ENCODE data around the gene WBP1L.

- TF ChIP-seq POLR2A (IDR thresholded peaks at IDR 0.05; ENCODE audit: low read length) (no peak), GATA1 (IDR thresholded peaks at IDR 0.05; ENCODE audit: low read depth, low read length) (no peak)
These were observed 15.9 kb downstream of the WBP1L start for GRCh38 chr10:102759497-102760210.

Data from erythroblast (primary cell).